Panc1 (cell line): ENCODE results near the gene EMP2. TPM values are rescaled to one million over a fixed set of nuclear protein-coding genes. Genes with fewer than 3 reads are reported as not detected.

Experiments used
- ATAC-seq: fragments of 200-7000 bp; cut with Tn5 transposase; 2 replicates; pipeline ENCODE4 v1.9.1; 2020; ENCODE audit warnings: mild to moderate bottlenecking, moderate library complexity
- BruUV-seq: library from RNA; stranded (reverse); fragments of 400-500 nt; replicated peaks from 2 replicates; lab custom pipeline; 2021; lab: Mats Ljungman, UMichigan
- CTCF ChIA-PET: fragments of 300-600 bp; sonication (Branson Sonifier 250); formaldehyde crosslinking; loops from one replicate; lab custom pipeline; 2022; ENCODE audit warnings: antibody characterized with exemption; lab: Charles Lee
- POLR2A ChIA-PET: fragments of 300-600 bp; sonication (Branson Sonifier 250); formaldehyde crosslinking; loops from one replicate; lab custom pipeline; 2022; ENCODE audit warnings: antibody characterized with exemption; lab: Charles Lee
- DNase-seq: peaks from one replicate; pipeline ENCODE4 v3.0.0-alpha.2; 2010; ENCODE audit warnings: low read depth, low spot score
- H3K27ac ChIP-seq: 2 replicates; pipeline ENCODE4 v1.5.1; 2011; ENCODE audit warnings: mild to moderate bottlenecking, low read length, inconsistent platforms
- H3K27me3 ChIP-seq: fragments of 200-500 bp; sonication (Bioruptor generic); 2 replicates; pipeline ENCODE4 v1.6.0; 2014; ENCODE audit warnings: low read length, inconsistent platforms; ENCODE audit not compliant: control insufficient read depth, insufficient read depth
- H3K36me3 ChIP-seq: fragments of 200-500 bp; sonication (Bioruptor generic); 2 replicates; pipeline ENCODE4 v1.5.1; 2014; ENCODE audit warnings: inconsistent platforms, mild to moderate bottlenecking, low read length, moderate library complexity; ENCODE audit not compliant: control insufficient read depth, insufficient read depth
- H3K4me1 ChIP-seq: 2 replicates; pipeline ENCODE4 v1.5.1; 2011; ENCODE audit warnings: inconsistent platforms, mild to moderate bottlenecking, low read length, moderate library complexity; ENCODE audit not compliant: control insufficient read depth, insufficient read depth
- H3K4me3 ChIP-seq, 2 experiments: 2 replicates each; pipeline ENCODE4 v1.5.1; 2011 to 2012; ENCODE audit warnings: low read depth in 2 of 2, low read length in 2 of 2, mild to moderate bottlenecking in 2 of 2, inconsistent platforms in 1 of 2, moderate library complexity in 1 of 2
- H3K9me3 ChIP-seq: fragments of 200-500 bp; sonication (Bioruptor generic); 2 replicates; pipeline ENCODE4 v1.5.1; 2014; ENCODE audit warnings: low read depth, mild to moderate bottlenecking, inconsistent platforms, low read length, moderate library complexity; ENCODE audit not compliant: control insufficient read depth, insufficient read depth
- POLR2AphosphoS5 ChIP-seq: IDR thresholded peaks from 2 replicates; pipeline ENCODE4 v1.6.1; 2012; ENCODE audit warnings: mild to moderate bottlenecking, low read depth, low read length, moderate library complexity
- REST ChIP-seq, 2 experiments: IDR thresholded peaks; 2 replicates each; pipeline ENCODE4 v1.6.1; 2011 to 2012; ENCODE audit warnings: low read depth in 2 of 2, control low read depth in 1 of 2, low read length in 1 of 2, mild to moderate bottlenecking in 1 of 2, moderate library complexity in 1 of 2; ENCODE audit not compliant: insufficient read depth in 1 of 2
- SIN3A ChIP-seq: IDR thresholded peaks from 2 replicates; pipeline ENCODE4 v1.6.1; 2012; ENCODE audit warnings: low read depth, mild to moderate bottlenecking, low read length, moderate library complexity, borderline replicate concordance; ENCODE audit not compliant: insufficient read depth
- TCF7L2 ChIP-seq: IDR thresholded peaks from 2 replicates; pipeline ENCODE4 v1.6.1; 2011; ENCODE audit warnings: mild to moderate bottlenecking, low read depth, low read length, inconsistent platforms
- in situ Hi-C: cut with HindIII; loops from 2 replicates; pipeline ENCODE4 v1.10.0; 2016; ENCODE audit warnings: low sequenced_read_pairs, low pct_unique_long_range_greater_than_20kb
- intact Hi-C: fragments of 100-400 bp; cut with micrococcal nuclease; formaldehyde crosslinking; loops from one replicate; pipeline ENCODE4 v1.10.0; 2022; ENCODE audit not compliant: unreplicated experiment
- total RNA-seq: library from RNA; stranded (reverse); gene quantifications from one replicate; pipeline ENCODE4 v1.2.1, GENCODE V29; 2021; ENCODE audit not compliant: unreplicated experiment
- TF ChIP-seq, protein P1 (sequence below): fragments of 450-650 bp; IDR thresholded peaks from 2 replicates; pipeline ENCODE4 v1.5.1; 2017; ENCODE audit warnings: mild to moderate bottlenecking

Gene EMP2
- total RNA-seq, 1 experiment from 2014 or later, result 13.8 TPM

DNA sequence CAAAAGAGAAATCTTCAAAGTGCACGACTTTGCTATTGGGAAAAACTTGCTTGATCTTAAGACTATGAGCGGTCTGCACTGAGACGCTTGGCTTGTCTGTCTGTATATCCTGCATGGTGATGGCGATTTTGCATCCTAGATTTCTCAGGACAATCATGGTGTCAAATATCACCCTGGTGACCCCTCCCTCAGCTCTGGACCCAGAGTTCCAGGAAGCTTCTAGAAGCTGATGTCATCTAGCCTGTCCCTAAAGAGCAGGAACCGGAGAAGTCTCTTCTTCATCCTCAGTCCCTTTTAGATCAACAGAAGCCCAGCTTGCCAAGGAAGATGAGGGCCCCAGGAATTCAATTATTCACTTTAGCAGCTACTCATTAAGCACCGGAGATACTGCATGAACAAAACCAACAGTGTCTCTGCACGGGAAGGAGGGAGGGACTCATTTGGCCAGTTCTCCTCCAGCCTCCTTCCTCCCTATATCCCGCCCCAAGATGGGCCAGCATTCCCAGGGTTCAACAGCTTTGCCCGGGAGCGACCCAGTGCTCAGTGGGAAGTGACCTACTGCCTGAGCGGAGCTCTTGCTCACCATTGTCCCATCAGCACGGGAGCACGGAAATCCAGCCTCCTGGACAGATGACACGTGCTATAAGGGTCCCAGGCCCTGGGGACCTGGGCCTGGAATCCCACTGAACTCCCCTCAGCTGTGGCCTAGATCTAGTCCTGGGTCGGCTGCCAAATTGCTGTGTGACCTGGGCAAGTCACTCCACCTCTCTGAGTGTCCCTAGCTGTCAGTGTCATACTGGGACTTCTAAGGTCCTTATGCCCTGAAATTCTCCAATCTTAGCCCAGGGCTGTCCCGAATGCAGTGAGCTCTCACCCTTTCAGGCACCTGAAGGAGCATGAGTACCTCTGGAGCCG lies 3.8 kb downstream of the EMP2 start:
- no peak for ATAC-seq
- TF ChIP-seq, protein P1, sequence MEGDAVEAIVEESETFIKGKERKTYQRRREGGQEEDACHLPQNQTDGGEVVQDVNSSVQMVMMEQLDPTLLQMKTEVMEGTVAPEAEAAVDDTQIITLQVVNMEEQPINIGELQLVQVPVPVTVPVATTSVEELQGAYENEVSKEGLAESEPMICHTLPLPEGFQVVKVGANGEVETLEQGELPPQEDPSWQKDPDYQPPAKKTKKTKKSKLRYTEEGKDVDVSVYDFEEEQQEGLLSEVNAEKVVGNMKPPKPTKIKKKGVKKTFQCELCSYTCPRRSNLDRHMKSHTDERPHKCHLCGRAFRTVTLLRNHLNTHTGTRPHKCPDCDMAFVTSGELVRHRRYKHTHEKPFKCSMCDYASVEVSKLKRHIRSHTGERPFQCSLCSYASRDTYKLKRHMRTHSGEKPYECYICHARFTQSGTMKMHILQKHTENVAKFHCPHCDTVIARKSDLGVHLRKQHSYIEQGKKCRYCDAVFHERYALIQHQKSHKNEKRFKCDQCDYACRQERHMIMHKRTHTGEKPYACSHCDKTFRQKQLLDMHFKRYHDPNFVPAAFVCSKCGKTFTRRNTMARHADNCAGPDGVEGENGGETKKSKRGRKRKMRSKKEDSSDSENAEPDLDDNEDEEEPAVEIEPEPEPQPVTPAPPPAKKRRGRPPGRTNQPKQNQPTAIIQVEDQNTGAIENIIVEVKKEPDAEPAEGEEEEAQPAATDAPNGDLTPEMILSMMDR, result no peak
- no peak for TF ChIP-seq REST (IDR thresholded peaks at IDR 0.05; ENCODE audit: insufficient read depth in 1 of 2, low read depth in 2 of 2, low read length in 1 of 2)
- TF ChIP-seq POLR2AphosphoS5, result no peak
- TF ChIP-seq TCF7L2, result no peak
- Histone ChIP-seq H3K36me3 (no peaks in the 10 kb centered on the region), H3K27ac (no peak overlapping the region), H3K9me3 (no peaks in the 10 kb centered on the region), H3K4me1 (peaks cover 7% of the 10 kb centered on the region; the same call in 1 of the 2 replicates), H3K27me3 (no peaks in the 10 kb centered on the region), H3K4me3 (no peak overlapping the region)
- in situ Hi-C loops, result no loop called here
- intact Hi-C loops, result no loop called here
- ChIA-PET POLR2A (no interaction called here), CTCF (interaction anchor here (0.6 kb wide), 2 partner anchors 449 to 1294 kb away, joined by 3 to 5 read pairs; no protein-coding TSS in a partner anchor)
- BruUV-seq, result no TSS peak
- DNase-seq, result no peak

DNA sequence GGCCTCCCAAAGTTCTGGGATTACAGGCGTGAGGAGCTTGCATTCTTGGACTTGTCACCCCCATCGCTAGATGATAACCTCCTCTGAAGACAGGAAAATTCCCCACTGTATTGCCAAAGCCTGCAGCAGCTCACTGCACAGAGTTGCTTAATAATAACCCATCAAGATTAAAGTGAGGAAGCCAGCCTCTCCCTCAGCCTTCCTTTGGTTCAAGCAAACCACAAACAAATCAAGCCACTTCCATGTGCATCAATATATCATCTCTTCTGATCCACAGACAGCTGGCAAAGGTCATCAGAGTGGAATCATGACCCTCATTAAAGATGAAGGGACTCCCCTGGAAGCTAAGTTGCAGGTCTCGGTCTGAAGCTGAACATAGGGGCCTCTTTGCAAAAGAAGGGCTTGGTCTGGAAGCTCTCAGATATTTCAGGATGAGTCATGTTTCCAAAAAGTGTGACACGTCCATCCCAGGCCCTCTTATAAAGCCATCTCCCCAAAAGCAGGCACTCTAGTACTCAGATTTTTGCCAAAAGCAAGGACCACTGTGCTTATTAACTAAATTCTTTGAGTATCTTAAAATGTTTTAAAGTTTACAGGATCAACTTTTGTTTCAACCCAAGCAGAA lies 4.8 kb downstream of the EMP2 start:
- CTCF ChIA-PET, result no interaction called here
- intact Hi-C loops, result no loop called here

More for the DNA sequence above, 4.8 kb downstream of the EMP2 start:
- ATAC-seq (no peak), DNase-seq (no peak)
- Histone ChIP-seq H3K4me1 (0 out of 2 replicates have a peak, but pooled peaks cover 4% of the 10 kb centered on the region), H3K27ac (no peak overlapping the region), H3K4me3 (no peak overlapping the region), H3K27me3 (no peaks in the 10 kb centered on the region), H3K36me3 (no peaks in the 10 kb centered on the region), H3K9me3 (no peaks in the 10 kb centered on the region)
- TF ChIP-seq POLR2AphosphoS5 (no peak), SIN3A (no peak), TCF7L2 (no peak), REST (IDR thresholded peaks at IDR 0.05; ENCODE audit: insufficient read depth in 1 of 2, low read depth in 2 of 2, low read length in 1 of 2) (no peak)
- TF ChIP-seq, protein P1, result no peak
- BruUV-seq, result no TSS peak
- POLR2A ChIA-PET, result interaction anchor here (0.6 kb wide), 1 partner anchor 195 kb away, joined by 4 read pairs; no protein-coding TSS in a partner anchor
- in situ Hi-C loops, result no loop called here
